Measurements from ENCODE around the gene FHAD1.

DNA sequence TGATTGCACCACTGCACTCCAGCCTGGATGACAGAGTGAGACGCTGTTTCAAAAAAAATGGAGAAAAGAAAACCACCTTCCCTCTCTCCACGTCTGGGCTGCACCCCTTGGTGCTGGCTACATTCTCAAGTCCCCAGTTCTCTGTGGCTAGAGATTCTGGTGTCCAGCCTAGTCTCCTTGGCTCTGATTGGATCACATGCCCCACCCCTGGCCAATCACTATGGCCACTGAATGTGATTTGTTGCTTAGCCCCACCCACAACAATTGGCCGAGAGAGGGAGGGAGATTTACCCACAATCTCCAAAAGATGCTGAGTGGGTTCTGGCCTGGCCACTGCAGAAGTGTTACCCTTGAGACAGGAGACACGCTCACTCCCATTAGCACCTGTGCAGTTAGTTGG is 39.4 kb downstream of the FHAD1 start:
- TF ChIP-seq, protein P1, sequence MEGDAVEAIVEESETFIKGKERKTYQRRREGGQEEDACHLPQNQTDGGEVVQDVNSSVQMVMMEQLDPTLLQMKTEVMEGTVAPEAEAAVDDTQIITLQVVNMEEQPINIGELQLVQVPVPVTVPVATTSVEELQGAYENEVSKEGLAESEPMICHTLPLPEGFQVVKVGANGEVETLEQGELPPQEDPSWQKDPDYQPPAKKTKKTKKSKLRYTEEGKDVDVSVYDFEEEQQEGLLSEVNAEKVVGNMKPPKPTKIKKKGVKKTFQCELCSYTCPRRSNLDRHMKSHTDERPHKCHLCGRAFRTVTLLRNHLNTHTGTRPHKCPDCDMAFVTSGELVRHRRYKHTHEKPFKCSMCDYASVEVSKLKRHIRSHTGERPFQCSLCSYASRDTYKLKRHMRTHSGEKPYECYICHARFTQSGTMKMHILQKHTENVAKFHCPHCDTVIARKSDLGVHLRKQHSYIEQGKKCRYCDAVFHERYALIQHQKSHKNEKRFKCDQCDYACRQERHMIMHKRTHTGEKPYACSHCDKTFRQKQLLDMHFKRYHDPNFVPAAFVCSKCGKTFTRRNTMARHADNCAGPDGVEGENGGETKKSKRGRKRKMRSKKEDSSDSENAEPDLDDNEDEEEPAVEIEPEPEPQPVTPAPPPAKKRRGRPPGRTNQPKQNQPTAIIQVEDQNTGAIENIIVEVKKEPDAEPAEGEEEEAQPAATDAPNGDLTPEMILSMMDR (IDR thresholded peaks at IDR 0.05; ENCODE audit: low read length): no peak
- TF ChIP-seq EZH2 (optimal IDR thresholded peaks at IDR 0.05; ENCODE audit: low read depth, low read length) (no peak), EZH2phosphoT487 (IDR thresholded peaks at IDR 0.05; ENCODE audit: low read length) (no peak)

Measured in MM.1S (cell line).